Keratinocyte (primary cell): Measurements from ENCODE around the gene FOXD4L6. TPM values are rescaled to one million over a fixed set of nuclear protein-coding genes. Genes with fewer than 3 reads are reported as not detected.
"Not testable (repeated sequence)": the region's sequence is repeated elsewhere in the genome, so short reads cannot be mapped to it uniquely, and the experiment has no call there.

ENCODE experiments used
- DNase-seq: peaks from one replicate; pipeline ENCODE4 v3.0.0-alpha.2; 2011; ENCODE audit warnings: low read depth, missing footprints, low spot score
- FAIRE-seq: peaks from 2 replicates; lab custom pipeline; 2011; peaks lifted over from hg19 to GRCh38; lab: Jason Lieb, UNC
- H2AFZ ChIP-seq: 2 replicates; pipeline ENCODE4 v1.6.0; 2012; ENCODE audit warnings: low read length, control low read depth, inconsistent platforms; ENCODE audit not compliant: control insufficient read depth
- H3K27ac ChIP-seq: 2 replicates; pipeline ENCODE4 v1.5.1; 2011; ENCODE audit warnings: low read length; ENCODE audit not compliant: control insufficient read depth, insufficient read depth
- H3K27me3 ChIP-seq: 3 replicates; pipeline ENCODE4 v1.6.0; 2011; ENCODE audit warnings: low read length; ENCODE audit not compliant: control insufficient read depth, insufficient read depth; ENCODE audit errors: extremely low read depth
- H3K36me3 ChIP-seq, 2 experiments: 2 replicates in 1 of 2; 3 replicates in 1 of 2; pipeline ENCODE4 v1.5.1; 2011; ENCODE audit warnings: low read length in 2 of 2, mild to moderate bottlenecking in 1 of 2; ENCODE audit not compliant: control insufficient read depth in 2 of 2, insufficient read depth in 2 of 2; ENCODE audit errors: extremely low read depth in 1 of 2
- H3K4me1 ChIP-seq: 3 replicates; pipeline ENCODE4 v1.5.1; 2011; ENCODE audit warnings: low read length; ENCODE audit not compliant: control insufficient read depth, insufficient read depth; ENCODE audit errors: extremely low read depth
- H3K4me2 ChIP-seq: 3 replicates; pipeline ENCODE4 v1.6.0; 2011; ENCODE audit warnings: low read depth, low read length; ENCODE audit not compliant: control insufficient read depth, insufficient read depth; ENCODE audit errors: extremely low read depth
- H3K4me3 ChIP-seq, 3 experiments: fragments of 200-600 bp in 1 of 3; sonication (generic) in 1 of 3; 2 replicates in 2 of 3; 3 replicates in 1 of 3; pipeline ENCODE4 v1.5.1; 2011 to 2016; ENCODE audit warnings: low read length in 3 of 3, mild to moderate bottlenecking in 3 of 3, control low read depth in 2 of 3, inconsistent platforms in 1 of 3, low read depth in 1 of 3, mixed read lengths in 1 of 3, mixed run types in 1 of 3, moderate library complexity in 1 of 3; ENCODE audit not compliant: control insufficient read depth in 2 of 3, insufficient read depth in 2 of 3; ENCODE audit errors: extremely low read depth in 1 of 3
- H3K79me2 ChIP-seq: 2 replicates; pipeline ENCODE4 v1.6.0; 2012; ENCODE audit warnings: low read length; ENCODE audit not compliant: control insufficient read depth, insufficient read depth
- H3K9ac ChIP-seq: 3 replicates; pipeline ENCODE4 v1.6.0; 2011; ENCODE audit warnings: low read length; ENCODE audit not compliant: control insufficient read depth, insufficient read depth; ENCODE audit errors: extremely low read depth
- H3K9me1 ChIP-seq: 3 replicates; pipeline ENCODE4 v1.6.0; 2011; ENCODE audit warnings: low read length; ENCODE audit not compliant: control insufficient read depth, insufficient read depth; ENCODE audit errors: extremely low read depth
- H3K9me3 ChIP-seq: 2 replicates; pipeline ENCODE4 v1.5.1; 2012; ENCODE audit warnings: low read depth, low read length; ENCODE audit not compliant: control insufficient read depth
- H4K20me1 ChIP-seq: 3 replicates; pipeline ENCODE4 v1.6.0; 2011; ENCODE audit warnings: low read length; ENCODE audit not compliant: control insufficient read depth, insufficient read depth; ENCODE audit errors: extremely low read depth
- dilution Hi-C: fragments of 300-500 bp; cut with MboI; formaldehyde crosslinking; loops from one replicate; pipeline ENCODE4 v1.7.0; 2020; ENCODE audit warnings: low sequenced_read_pairs; ENCODE audit not compliant: extremely low pct_ligation_motif_present
- polyA plus RNA-seq, 5 experiments: library from polyadenylated mRNA; depleted of rRNA in 3 of 5; stranded (reverse) in 3 of 5; stranded (forward) in 1 of 5; unstranded in 1 of 5; fragments of >200 nt; gene quantifications; 1 replicate in 1 of 5; 2 replicates in 3 of 5; 3 replicates in 1 of 5; pipeline versions ENCODE4 v1.2.1 to v1.2.3, GENCODE V29; 2011 to 2012; ENCODE audit warnings: missing spikeins in 2 of 5, low read depth in 1 of 5, low replicate concordance in 1 of 5

FOXD4L6 gene
- polyA plus RNA-seq, 1 donor (not counting 4 experiments of a cell fraction or from before 2014, with no cell fraction given), result not detected

DNA sequence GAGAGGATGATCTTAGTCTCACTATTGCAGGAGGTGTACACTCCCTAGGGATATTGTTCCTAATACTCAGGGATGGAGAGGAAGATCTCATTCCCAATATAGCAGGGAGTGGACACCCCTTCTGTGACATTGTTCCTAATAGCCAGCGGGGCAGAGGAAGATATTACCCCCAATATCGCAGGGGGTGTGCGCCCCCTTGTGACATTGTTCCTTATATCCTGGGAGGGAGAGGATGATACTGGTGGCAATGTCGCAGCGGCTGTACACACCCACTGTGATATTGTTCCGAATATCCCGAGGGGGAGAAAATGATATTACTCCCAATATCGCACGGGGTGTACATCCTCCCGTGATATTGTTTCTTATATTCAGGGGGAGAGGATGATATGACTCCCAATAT is 17.6 kb downstream of the FOXD4L6 start:
- H3K27ac ChIP-seq, dilution Hi-C loops, H3K36me3 ChIP-seq, H3K27me3 ChIP-seq, H3K4me1 ChIP-seq, DNase-seq, H3K9me1 ChIP-seq, H3K4me3 ChIP-seq, H3K9me3 ChIP-seq, H3K4me2 ChIP-seq, H2AFZ ChIP-seq, H4K20me1 ChIP-seq, H3K9ac ChIP-seq, H3K79me2 ChIP-seq, FAIRE-seq: not testable (repeated sequence)

DNA sequence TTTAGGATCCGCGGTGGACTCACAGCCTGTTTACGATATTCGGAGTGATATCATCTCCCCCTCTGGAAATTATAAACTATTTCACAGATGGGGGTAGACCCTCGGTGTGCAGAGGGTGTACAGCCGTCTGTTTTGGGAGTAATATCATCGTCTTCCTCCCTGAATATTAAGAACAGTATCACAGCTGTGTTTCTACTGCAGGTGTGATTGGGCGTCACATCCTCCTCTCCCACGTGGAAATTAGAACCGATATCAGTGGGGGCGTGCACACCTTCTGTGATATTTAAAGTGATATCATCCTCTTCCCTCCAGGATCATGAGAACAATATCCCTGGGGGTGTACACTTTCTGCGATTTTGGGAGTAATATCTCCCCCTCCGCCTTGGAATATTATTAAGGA is 19.2 kb downstream of the FOXD4L6 start:
- H3K27ac ChIP-seq, DNase-seq, dilution Hi-C loops, H3K4me1 ChIP-seq, H3K36me3 ChIP-seq, H3K9me3 ChIP-seq, H3K79me2 ChIP-seq, FAIRE-seq, H4K20me1 ChIP-seq, H3K9ac ChIP-seq, H3K27me3 ChIP-seq, H3K4me2 ChIP-seq, H2AFZ ChIP-seq, H3K4me3 ChIP-seq, H3K9me1 ChIP-seq: not testable (repeated sequence)

GRCh38 chr9:41108816-41109215 is 19.7 kb downstream of the FOXD4L6 start:
- H3K79me2 ChIP-seq, dilution Hi-C loops, H3K27ac ChIP-seq, H3K36me3 ChIP-seq, H3K4me2 ChIP-seq, H2AFZ ChIP-seq, DNase-seq, H3K9me1 ChIP-seq, H3K9ac ChIP-seq, H3K4me3 ChIP-seq, H4K20me1 ChIP-seq, H3K4me1 ChIP-seq, FAIRE-seq, H3K27me3 ChIP-seq, H3K9me3 ChIP-seq: not testable (repeated sequence)

- H3K4me3 ChIP-seq, dilution Hi-C loops, H3K9ac ChIP-seq, FAIRE-seq, H3K79me2 ChIP-seq, H3K27ac ChIP-seq, H3K36me3 ChIP-seq, H3K9me1 ChIP-seq, H3K4me1 ChIP-seq, H3K27me3 ChIP-seq, DNase-seq, H2AFZ ChIP-seq, H3K9me3 ChIP-seq, H3K4me2 ChIP-seq, H4K20me1 ChIP-seq: not testable (repeated sequence)
These were observed 21.9 kb downstream of the FOXD4L6 start for GRCh38 chr9:41106472-41107116.

DNA sequence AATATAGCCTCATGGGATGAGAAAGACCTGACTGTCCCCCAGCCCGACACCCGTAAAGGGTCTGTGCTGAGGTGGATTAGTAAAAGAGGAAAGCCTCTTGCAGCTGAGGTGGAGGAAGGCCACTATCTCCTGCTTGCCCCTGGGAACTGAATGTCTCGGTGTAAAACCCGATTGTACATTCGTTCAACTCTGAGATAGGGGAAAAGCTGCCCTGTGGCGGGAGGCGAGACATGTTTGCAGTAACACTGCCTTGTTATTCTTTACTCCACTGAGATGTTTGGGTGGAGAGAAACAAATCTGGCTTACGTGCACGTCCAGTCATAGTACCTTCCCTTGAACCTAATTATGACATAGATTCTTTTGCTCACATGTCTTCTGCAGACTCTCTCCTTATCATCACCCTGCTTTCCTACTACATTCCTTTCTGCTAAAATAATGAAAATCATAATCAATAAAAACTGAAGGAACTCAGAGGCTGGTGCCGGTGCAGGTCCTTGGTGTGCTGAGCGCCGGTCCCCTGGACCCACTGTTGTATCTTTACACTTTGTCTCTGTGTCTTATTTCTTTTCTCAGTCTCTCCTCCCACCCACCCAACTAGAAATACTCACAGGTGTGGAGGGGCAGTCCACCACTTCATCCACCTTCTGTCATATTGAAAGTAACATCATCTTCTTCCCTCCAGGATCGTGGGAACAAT is 22.8 kb downstream of the FOXD4L6 start:
- DNase-seq, result not testable (repeated sequence)

More for the DNA sequence above, 22.8 kb downstream of the FOXD4L6 start:
- dilution Hi-C loops, H3K27me3 ChIP-seq, H4K20me1 ChIP-seq, H3K9ac ChIP-seq, H3K9me3 ChIP-seq, H3K36me3 ChIP-seq, FAIRE-seq, H2AFZ ChIP-seq, H3K4me2 ChIP-seq, H3K9me1 ChIP-seq, H3K4me3 ChIP-seq, H3K79me2 ChIP-seq, H3K27ac ChIP-seq, H3K4me1 ChIP-seq: not testable (repeated sequence)
